Measurements from ENCODE around the gene SLC4A2. TPM values are rescaled to one million over a fixed set of nuclear protein-coding genes. Genes with fewer than 3 reads are reported as not detected.

SLC4A2 gene
- total RNA-seq, 2 experiments from 2014 or later: 58.7 to 85.0 TPM

GRCh38 chr7:151125846-151126481, 66.6 kb downstream of the SLC4A2 start:
- ChIA-PET POLR2A (no interaction called here), CTCF (interaction anchor here (0.6 to 1.1 kb wide), 3 partner anchors 13 to 44 kb away, joined by 3 to 5 read pairs (median 5); no protein-coding TSS in a partner anchor)
- Mint-ChIP-seq H3K27ac (no peak overlapping the region), H3K9me3 (ENCODE audit: low read depth) (no peaks in the 10 kb centered on the region), H3K27me3 (no peaks in the 10 kb centered on the region), H3K4me1 (peaks cover 5% of the 10 kb centered on the region), H3K4me3 (no peak overlapping the region), H3K36me3 (ENCODE audit: low read depth) (peaks cover 13% of the 10 kb centered on the region)
- intact Hi-C loops (cut with DNase I, micrococcal nuclease): loop anchor here in 1 of 2 experiments (10.0 kb wide), 1 partner anchor 119 kb away; the partner anchor contains the start of gene SMARCD3
- DNase-seq (no peak), ATAC-seq (no peak)

Other genes starting within 250 kb of the SLC4A2 start
- not detected for gene AOC1, start 207.1 kb upstream of the SLC4A2 start, total RNA-seq
- gene KCNH2, start 81.3 kb upstream of the SLC4A2 start, total RNA-seq: under 1 TPM; 0.48 to 0.54 TPM
- 10 to 100 TPM in 1 of 2 experiments, 1 to 10 TPM in 1; 9.3 to 11.1 TPM for gene NOS3, start 68.6 kb upstream of the SLC4A2 start, total RNA-seq
- gene ATG9B, start 35.1 kb upstream of the SLC4A2 start, total RNA-seq: 10 to 100 TPM in 1 of 2 experiments, 1 to 10 TPM in 1; 6.9 to 10.0 TPM
- gene ABCB8, start 31.1 kb upstream of the SLC4A2 start, total RNA-seq: 10 to 100 TPM; 41.9 to 44.5 TPM
- gene ASIC3, start 11.1 kb upstream of the SLC4A2 start, total RNA-seq: 1 to 10 TPM; 5.5 to 6.7 TPM
- 10 to 100 TPM; 12.5 to 16.7 TPM for gene CDK5, start 1.7 kb upstream of the SLC4A2 start, total RNA-seq
- 10 to 100 TPM; 56.6 to 56.7 TPM for gene FASTK, start 21.2 kb downstream of the SLC4A2 start, total RNA-seq
- gene TMUB1, start 23.9 kb downstream of the SLC4A2 start, total RNA-seq: 10 to 100 TPM; 54.0 to 67.7 TPM
- 10 to 100 TPM; 29.4 to 33.2 TPM for gene AGAP3, start 26.9 kb downstream of the SLC4A2 start, total RNA-seq
- gene GBX1, start 108.1 kb downstream of the SLC4A2 start, total RNA-seq: under 1 TPM in 1 of 2 experiments, not detected in 1; 0.16 TPM
- gene ASB10, start 127.7 kb downstream of the SLC4A2 start, total RNA-seq: not detected
- gene H2BK1, start 150.9 kb downstream of the SLC4A2 start, total RNA-seq: not detected
- gene ABCF2, start 167.6 kb downstream of the SLC4A2 start, total RNA-seq: 10 to 100 TPM; 48.4 to 49.0 TPM
- gene CHPF2, start 172.9 kb downstream of the SLC4A2 start, total RNA-seq: 10 to 100 TPM; 20.7 to 27.3 TPM
- 1 to 10 TPM; 4.1 to 4.8 TPM for gene SMARCD3, start 189.1 kb downstream of the SLC4A2 start, total RNA-seq

Data from activated CD4-positive, alpha-beta T cell treated with anti-CD3 and anti-CD28 coated beads for 36 hours (primary cell).